Loucy (cell line): ENCODE measurements around the gene IGLL1.

Source experiments
- H2AFZ ChIP-seq: fragments of 200-600 bp; sonication (generic); 2 replicates; pipeline ENCODE4 v1.6.0; 2016; ENCODE audit warnings: antibody characterized with exemption, mild to moderate bottlenecking, low read length, moderate library complexity
- H3F3A ChIP-seq: fragments of 200-600 bp; 2 replicates; pipeline ENCODE4 v1.6.0; 2016; ENCODE audit warnings: antibody characterized with exemption, low read depth, mild to moderate bottlenecking
- H3K27me3 ChIP-seq: fragments of 200-600 bp; sonication (generic); 2 replicates; pipeline ENCODE4 v1.6.1; 2014; ENCODE audit warnings: low read length, mild to moderate bottlenecking; ENCODE audit not compliant: insufficient read depth, poor library complexity, severe bottlenecking
- H3K36me3 ChIP-seq: fragments of 200-600 bp; sonication (generic); 2 replicates; pipeline ENCODE4 v1.6.1; 2016; ENCODE audit warnings: low read length; ENCODE audit not compliant: insufficient read depth
- H3K4me1 ChIP-seq: fragments of 200-600 bp; sonication (generic); 2 replicates; pipeline ENCODE4 v1.5.1; 2014; ENCODE audit warnings: low read length, mild to moderate bottlenecking; ENCODE audit not compliant: insufficient read depth, poor library complexity, severe bottlenecking
- H3K4me2 ChIP-seq: fragments of 200-600 bp; sonication (generic); 2 replicates; pipeline ENCODE4 v1.6.0; 2014; ENCODE audit warnings: antibody characterized with exemption, low read length, low read depth, mild to moderate bottlenecking; ENCODE audit not compliant: poor library complexity, severe bottlenecking
- H3K4me3 ChIP-seq: fragments of 200-600 bp; sonication (generic); 2 replicates; pipeline ENCODE4 v1.5.1; 2014; ENCODE audit warnings: low read length, mild to moderate bottlenecking, mixed read lengths; ENCODE audit not compliant: poor library complexity, severe bottlenecking
- H3K79me2 ChIP-seq: fragments of 200-600 bp; sonication (generic); 2 replicates; pipeline ENCODE4 v1.6.1; 2014; ENCODE audit warnings: low read length; ENCODE audit not compliant: insufficient read depth
- H3K9ac ChIP-seq: fragments of 200-600 bp; sonication (generic); 2 replicates; pipeline ENCODE4 v1.6.0; 2014; ENCODE audit warnings: mild to moderate bottlenecking, low read depth, low read length, moderate library complexity; ENCODE audit not compliant: poor library complexity, severe bottlenecking
- H3K9me2 ChIP-seq: fragments of 200-600 bp; sonication (generic); replicated peaks from 2 replicates; pipeline ENCODE4 v1.6.1; 2016; ENCODE audit warnings: low read depth, low read length, mixed read lengths
- H3K9me3 ChIP-seq: fragments of 200-600 bp; sonication (generic); 2 replicates; pipeline ENCODE4 v1.6.1; 2014; ENCODE audit warnings: mild to moderate bottlenecking, antibody characterized with exemption, low read length, low read depth; ENCODE audit not compliant: insufficient read depth
- H4K20me1 ChIP-seq: fragments of 200-600 bp; sonication (generic); 2 replicates; pipeline ENCODE4 v1.6.0; 2014; ENCODE audit warnings: antibody characterized with exemption, low read length, mild to moderate bottlenecking; ENCODE audit not compliant: insufficient read depth, poor library complexity, severe bottlenecking
- EZH2phosphoT487 ChIP-seq: fragments of 200-600 bp; IDR thresholded peaks from 2 replicates; pipeline ENCODE4 v1.6.1; 2018; ENCODE audit warnings: antibody characterized with exemption, mild to moderate bottlenecking, moderate library complexity, borderline replicate concordance
- TF ChIP-seq, protein P1 (sequence below): fragments of 200-600 bp; sonication (generic); conservative IDR thresholded peaks from 2 replicates; pipeline ENCODE4 v1.5.1; 2014; ENCODE audit warnings: mild to moderate bottlenecking, antibody characterized with exemption, low read length

The IGLL1 gene

DNA sequence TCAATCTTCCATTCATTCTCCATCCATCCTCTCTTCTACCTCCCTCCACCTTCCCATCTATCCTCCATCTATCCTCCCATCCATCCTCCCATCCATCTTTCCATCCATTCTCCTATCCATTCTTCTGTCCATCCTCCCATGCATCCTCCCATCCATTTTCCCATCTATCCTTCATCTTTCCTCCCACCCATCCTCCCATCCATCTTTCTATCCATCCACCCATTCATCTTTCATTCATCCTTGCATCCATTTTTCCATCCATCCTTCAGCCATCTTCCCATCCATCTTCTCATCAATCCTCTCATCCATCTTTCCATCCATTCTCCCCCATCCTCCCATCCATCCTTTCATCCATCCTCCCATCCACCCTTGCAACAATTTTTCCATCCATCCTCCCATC lies 27.5 kb downstream of the IGLL1 start:
- no peaks in the 10 kb centered on the region for H3K27me3 ChIP-seq
- H3K4me1 ChIP-seq = no peaks in the 10 kb centered on the region
- no peaks in the 10 kb centered on the region for H3K9me2 ChIP-seq
- H3K4me2 ChIP-seq = no peak overlapping the region
- H3K36me3 ChIP-seq = no peaks in the 10 kb centered on the region
- no peak overlapping the region for H3K4me3 ChIP-seq
- TF ChIP-seq, protein P1, sequence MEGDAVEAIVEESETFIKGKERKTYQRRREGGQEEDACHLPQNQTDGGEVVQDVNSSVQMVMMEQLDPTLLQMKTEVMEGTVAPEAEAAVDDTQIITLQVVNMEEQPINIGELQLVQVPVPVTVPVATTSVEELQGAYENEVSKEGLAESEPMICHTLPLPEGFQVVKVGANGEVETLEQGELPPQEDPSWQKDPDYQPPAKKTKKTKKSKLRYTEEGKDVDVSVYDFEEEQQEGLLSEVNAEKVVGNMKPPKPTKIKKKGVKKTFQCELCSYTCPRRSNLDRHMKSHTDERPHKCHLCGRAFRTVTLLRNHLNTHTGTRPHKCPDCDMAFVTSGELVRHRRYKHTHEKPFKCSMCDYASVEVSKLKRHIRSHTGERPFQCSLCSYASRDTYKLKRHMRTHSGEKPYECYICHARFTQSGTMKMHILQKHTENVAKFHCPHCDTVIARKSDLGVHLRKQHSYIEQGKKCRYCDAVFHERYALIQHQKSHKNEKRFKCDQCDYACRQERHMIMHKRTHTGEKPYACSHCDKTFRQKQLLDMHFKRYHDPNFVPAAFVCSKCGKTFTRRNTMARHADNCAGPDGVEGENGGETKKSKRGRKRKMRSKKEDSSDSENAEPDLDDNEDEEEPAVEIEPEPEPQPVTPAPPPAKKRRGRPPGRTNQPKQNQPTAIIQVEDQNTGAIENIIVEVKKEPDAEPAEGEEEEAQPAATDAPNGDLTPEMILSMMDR = no peak
- no peak for TF ChIP-seq EZH2phosphoT487
- no peaks in the 10 kb centered on the region for H3K79me2 ChIP-seq
- no peak overlapping the region for H3K9ac ChIP-seq
- H3F3A ChIP-seq = no peaks in the 10 kb centered on the region
- no peak overlapping the region for H2AFZ ChIP-seq
- H4K20me1 ChIP-seq = no peaks in the 10 kb centered on the region
- H3K9me3 ChIP-seq = peaks cover 11% of the 10 kb centered on the region; the same call in 1 of the 2 replicates

GRCh38 chr22:23551385-23551784 lies 28.7 kb downstream of the IGLL1 start:
- TF ChIP-seq, protein P1 = no peak
- no peak for TF ChIP-seq EZH2phosphoT487
- Histone ChIP-seq H2AFZ (no peak overlapping the region), H4K20me1 (no peaks in the 10 kb centered on the region), H3K9me2 (no peaks in the 10 kb centered on the region), H3K4me2 (no peak overlapping the region), H3K9ac (no peak overlapping the region), H3K4me3 (no peak overlapping the region), H3K79me2 (no peaks in the 10 kb centered on the region), H3K36me3 (no peaks in the 10 kb centered on the region), H3K27me3 (no peaks in the 10 kb centered on the region), H3K9me3 (peaks cover 14% of the 10 kb centered on the region; the same call in 1 of the 2 replicates), H3K4me1 (no peaks in the 10 kb centered on the region), H3F3A (no peaks in the 10 kb centered on the region)

- Histone ChIP-seq H2AFZ (no peak overlapping the region), H4K20me1 (no peaks in the 10 kb centered on the region), H3K36me3 (no peaks in the 10 kb centered on the region), H3K4me2 (no peak overlapping the region), H3K27me3 (no peaks in the 10 kb centered on the region), H3K79me2 (no peaks in the 10 kb centered on the region), H3K4me3 (no peak overlapping the region), H3K9ac (no peak overlapping the region), H3F3A (no peaks in the 10 kb centered on the region), H3K4me1 (peaks cover under 1% of the 10 kb centered on the region), H3K9me3 (peaks cover 14% of the 10 kb centered on the region; the same call in 1 of the 2 replicates), H3K9me2 (no peaks in the 10 kb centered on the region)
- no peak for TF ChIP-seq EZH2phosphoT487
- TF ChIP-seq, protein P1 = no peak
These were observed 29.9 kb downstream of the IGLL1 start for GRCh38 chr22:23550049-23550650.
